Measurements from ENCODE around the gene U2AF2.
A peak's percentile ranks its signal among the peaks of the same experiment; 100 is the strongest.

The U2AF2 gene

GRCh38 chr19:55632463-55632834 is 22.4 kb upstream of the U2AF2 start:
- TF ChIP-seq CTCF (IDR thresholded peaks at IDR 0.05), result peak; percentile 81
- Histone ChIP-seq H3K4me3 (no peak overlapping the region), H3K27ac (peak overlapping the region in 1 of 2 donors; percentile 52)
- peak; percentile 88 for DNase-seq (ENCODE audit: low spot score)

- H3K4me3 ChIP-seq, result no peak overlapping the region
- no peak for TF ChIP-seq CTCF (IDR thresholded peaks at IDR 0.05)
- no peak overlapping the region for H3K27ac ChIP-seq
- no peak for DNase-seq (ENCODE audit: low spot score)
Measured at GRCh38 chr19:55633861-55634260, 21.0 kb upstream of the U2AF2 start.

DNA sequence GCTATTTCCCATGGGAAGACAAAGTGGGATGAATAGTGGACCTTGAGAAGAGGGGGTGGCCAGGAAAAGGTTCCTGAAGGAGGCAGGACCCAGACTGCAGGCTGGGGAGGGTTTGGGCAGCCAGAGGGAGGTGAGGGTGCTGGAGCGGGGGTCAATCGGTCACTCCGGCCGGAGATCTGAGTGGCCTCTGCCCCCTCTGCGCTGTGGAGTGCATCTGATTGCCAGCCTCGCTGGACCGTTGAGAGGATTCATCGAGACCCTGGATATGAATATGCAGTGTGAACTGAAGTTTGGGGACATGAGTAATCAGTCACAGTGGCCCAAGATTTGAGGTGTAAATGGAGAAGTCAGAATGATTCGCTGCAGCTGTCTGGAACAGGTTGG is 19.5 kb upstream of the U2AF2 start:
- H3K27ac ChIP-seq, result peak overlapping the region; percentile 98
- no peak for TF ChIP-seq CTCF (IDR thresholded peaks at IDR 0.05)
- H3K4me3 ChIP-seq, result peak overlapping the region; percentile 87
- DNase-seq (ENCODE audit: low spot score), result peak; percentile 70

GRCh38 chr19:55635856-55636440 is 18.9 kb upstream of the U2AF2 start:
- TF ChIP-seq CTCF (IDR thresholded peaks at IDR 0.05), result no peak
- Histone ChIP-seq H3K4me3 (peak overlapping the region; percentile 87), H3K27ac (peak overlapping the region; percentile 98)
- DNase-seq (ENCODE audit: low spot score), result no peak

- peak; percentile 69 for DNase-seq (ENCODE audit: low spot score)
- TF ChIP-seq CTCF (IDR thresholded peaks at IDR 0.05), result no peak
- peak overlapping the region; percentile 87 for H3K4me3 ChIP-seq
- H3K27ac ChIP-seq, result peak overlapping the region in 1 of 2 donors; percentile 98
Measured at GRCh38 chr19:55636723-55637122, 18.1 kb upstream of the U2AF2 start.

DNA sequence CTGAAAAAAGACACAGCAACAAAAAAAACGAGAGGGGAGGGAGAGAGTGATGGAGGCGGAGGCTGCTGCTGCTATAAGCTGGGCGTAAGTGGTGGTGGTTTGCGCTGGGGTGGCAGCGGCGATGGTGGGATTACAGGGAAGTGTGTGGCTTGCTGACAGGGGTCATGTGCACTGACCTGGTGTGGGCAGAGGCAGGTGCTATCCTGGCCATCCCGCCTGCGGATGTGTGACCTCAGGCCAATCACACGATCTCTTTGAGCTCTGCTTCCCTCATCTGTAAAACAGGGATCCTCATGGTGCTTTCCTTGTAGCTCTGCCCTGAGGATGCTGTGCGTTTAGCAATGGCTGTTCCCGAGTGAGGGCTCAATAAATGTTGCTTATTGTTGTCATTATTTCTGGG is 17.3 kb upstream of the U2AF2 start:
- Histone ChIP-seq H3K27ac (no peak overlapping the region), H3K4me3 (no peak overlapping the region)
- no peak for DNase-seq (ENCODE audit: low spot score)
- TF ChIP-seq CTCF (IDR thresholded peaks at IDR 0.05), result no peak

GRCh38 chr19:55638864-55639359 is 15.9 kb upstream of the U2AF2 start:
- no peak for TF ChIP-seq CTCF (IDR thresholded peaks at IDR 0.05)
- peak; percentile 73 for DNase-seq (ENCODE audit: low spot score)
- Histone ChIP-seq H3K4me3 (no peak overlapping the region), H3K27ac (no peak overlapping the region)
